Stimulated activated effector memory CD8-positive, alpha-beta T cell treated with anti-CD3 and anti-CD28 coated beads, Interleukin-12 subunit alpha, Interleukin-12 subunit beta, amount 100 ng/mL, for 72 hours (primary cell): ENCODE results near the gene MMS22L.

Experiments used
- ATAC-seq: fragments of 150-1000 bp; cut with Tn5 transposase; 2 replicates; pipeline ENCODE4 v1.10.0; 2021
- DNase-seq, 2 donors: peaks; one replicate each; pipeline ENCODE4 v3.0.0; 2021 to 2022; ENCODE audit warnings: low spot score in 2 of 2
- H3K27ac Mint-ChIP-seq: one replicate; pipeline ENCODE4 v1.8.0; 2022; ENCODE audit warnings: mild to moderate bottlenecking, mixed read lengths
- H3K36me3 Mint-ChIP-seq: one replicate; pipeline ENCODE4 v1.8.0; 2022; ENCODE audit warnings: mild to moderate bottlenecking, mixed read lengths
- H3K4me1 Mint-ChIP-seq: one replicate; pipeline ENCODE4 v1.8.0; 2022; ENCODE audit warnings: mixed read lengths
- H3K4me3 Mint-ChIP-seq: one replicate; pipeline ENCODE4 v1.8.0; 2022; ENCODE audit warnings: mild to moderate bottlenecking, mixed read lengths
- H3K9me3 Mint-ChIP-seq: one replicate; pipeline ENCODE4 v1.8.0; 2022; ENCODE audit warnings: mixed read lengths

MMS22L gene

DNA sequence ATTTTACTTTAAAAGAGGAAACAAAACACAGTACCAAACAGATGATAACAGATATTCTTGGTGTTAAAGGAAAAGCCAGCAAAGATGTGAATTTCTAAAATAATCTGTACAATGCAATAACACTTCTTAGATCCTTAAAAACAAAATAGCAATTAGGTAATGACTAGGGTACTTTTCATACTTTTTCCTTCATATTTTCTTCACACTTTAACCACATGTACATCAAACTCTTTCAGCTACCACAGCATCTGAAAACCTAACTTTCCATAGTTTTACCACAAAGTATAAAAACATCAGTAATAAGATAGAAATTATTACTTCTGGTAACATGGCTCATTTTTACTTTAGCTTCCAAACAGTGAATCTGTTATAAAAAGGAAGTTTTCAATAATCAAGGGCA is 141.3 kb downstream of the MMS22L start:
- H3K4me1 Mint-ChIP-seq: no peaks in the 10 kb centered on the region
- H3K4me3 Mint-ChIP-seq: no peak overlapping the region
- no peak for DNase-seq
- no peaks in the 10 kb centered on the region for H3K9me3 Mint-ChIP-seq
- no peak for ATAC-seq
- no peak overlapping the region for H3K27ac Mint-ChIP-seq
- H3K36me3 Mint-ChIP-seq: no peaks in the 10 kb centered on the region

DNA sequence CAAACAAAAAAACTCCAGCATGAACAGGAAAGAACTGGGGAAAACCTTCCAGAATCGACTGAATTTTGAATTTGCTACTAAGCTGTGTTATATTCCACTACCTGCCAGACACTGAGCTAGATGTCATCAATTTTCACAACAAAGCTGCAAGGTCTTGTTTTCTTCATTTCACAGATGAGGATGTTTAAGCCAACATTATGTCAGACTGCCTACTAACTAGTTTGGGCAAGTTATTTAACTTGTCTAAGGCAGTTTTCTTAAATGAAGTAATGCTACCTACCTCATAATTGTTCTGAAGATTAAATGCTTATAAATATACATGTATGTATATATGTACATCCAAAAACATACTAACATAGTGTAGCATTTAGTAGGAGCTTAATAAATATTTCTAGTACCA is 144.4 kb downstream of the MMS22L start:
- H3K4me1 Mint-ChIP-seq: no peaks in the 10 kb centered on the region
- no peak for ATAC-seq
- H3K27ac Mint-ChIP-seq: no peak overlapping the region

DNA sequence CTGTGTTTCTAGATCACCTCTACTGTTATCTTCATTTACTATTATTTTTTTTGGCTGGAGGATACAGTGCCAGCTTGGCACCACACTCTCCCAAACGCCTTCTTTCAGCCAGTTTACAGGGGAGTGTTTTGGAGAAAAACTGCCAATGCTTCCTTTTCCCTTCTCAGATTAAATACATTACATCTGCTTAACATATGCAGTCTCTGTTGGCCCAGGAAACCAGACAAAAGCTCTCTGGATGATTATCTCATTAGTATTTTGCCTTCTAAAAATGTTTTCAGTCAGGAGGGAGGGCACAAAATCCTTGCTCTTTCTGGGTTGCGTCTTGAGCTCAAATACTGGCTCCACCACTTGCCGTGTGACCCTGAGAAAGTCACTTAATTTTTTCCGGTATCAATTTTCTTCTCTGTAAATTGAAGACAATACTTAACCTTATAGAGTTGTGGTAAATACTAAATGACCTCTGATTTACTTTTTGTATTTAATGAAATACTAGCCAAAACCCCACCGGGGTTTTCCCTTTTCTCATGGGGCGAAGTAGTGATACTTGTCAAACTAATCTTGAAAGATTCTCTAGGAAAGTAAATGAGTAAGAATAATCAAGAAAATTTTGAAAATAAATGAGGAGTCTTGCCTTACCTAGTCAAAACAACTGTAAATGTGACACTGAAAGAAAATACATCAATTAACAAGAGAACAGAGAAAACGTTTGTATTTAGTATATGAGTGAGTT is 146.2 kb downstream of the MMS22L start:
- Mint-ChIP-seq H3K4me1 (no peaks in the 10 kb centered on the region), H3K27ac (no peak overlapping the region), H3K9me3 (no peaks in the 10 kb centered on the region), H3K36me3 (no peaks in the 10 kb centered on the region), H3K4me3 (no peak overlapping the region)
- no peak for DNase-seq
- ATAC-seq: no peak

More for the DNA sequence above, 144.4 kb downstream of the MMS22L start:
- Mint-ChIP-seq H3K36me3 (no peaks in the 10 kb centered on the region), H3K9me3 (no peaks in the 10 kb centered on the region), H3K4me3 (no peak overlapping the region)
- DNase-seq: no peak

DNA sequence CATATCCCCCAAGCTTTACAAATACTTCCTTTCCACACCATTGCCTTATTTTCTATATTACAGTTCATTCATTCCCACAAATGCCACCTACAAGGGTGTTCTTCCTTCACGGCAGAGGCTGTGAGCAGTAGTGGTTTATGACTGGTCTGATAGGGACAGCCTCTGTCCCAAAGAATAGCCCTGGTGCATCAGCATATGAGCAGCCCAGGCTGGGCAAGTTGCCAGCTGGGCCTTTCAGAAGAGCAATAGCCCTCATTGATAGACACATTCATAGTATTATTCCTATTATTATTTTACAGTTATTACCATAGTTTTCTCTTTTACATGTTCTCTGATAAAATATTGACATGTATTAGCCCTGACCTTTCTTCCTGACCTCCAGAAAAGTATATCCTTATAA is 149.9 kb downstream of the MMS22L start:
- ATAC-seq (no peak), DNase-seq (no peak)
- H3K27ac Mint-ChIP-seq: no peak overlapping the region

DNA sequence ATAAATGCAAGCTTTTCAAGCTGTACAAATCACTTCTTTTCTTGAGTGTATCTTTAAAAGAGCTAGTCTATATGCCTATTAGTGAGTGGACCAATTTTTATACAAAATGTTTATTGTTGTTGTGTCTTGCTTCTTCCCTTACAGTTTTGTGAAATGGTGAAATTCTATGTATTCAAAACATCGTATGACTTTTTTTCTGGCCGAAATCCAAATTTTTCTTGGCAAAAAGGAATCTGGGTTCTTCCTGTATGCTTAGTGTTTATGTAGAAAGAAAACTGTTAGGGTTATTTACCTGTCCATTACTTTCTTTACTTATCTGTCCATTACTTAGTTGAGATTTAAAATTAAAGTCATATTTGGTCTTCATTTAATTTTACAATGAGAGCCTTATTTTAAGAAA is 153.9 kb downstream of the MMS22L start:
- H3K4me3 Mint-ChIP-seq: no peak overlapping the region
- H3K27ac Mint-ChIP-seq: no peak overlapping the region
- ATAC-seq (no peak), DNase-seq (no peak)
- H3K9me3 Mint-ChIP-seq: no peaks in the 10 kb centered on the region
- H3K4me1 Mint-ChIP-seq: no peaks in the 10 kb centered on the region
- no peaks in the 10 kb centered on the region for H3K36me3 Mint-ChIP-seq

More for the DNA sequence above, 149.9 kb downstream of the MMS22L start:
- Mint-ChIP-seq H3K4me3 (no peak overlapping the region), H3K36me3 (no peaks in the 10 kb centered on the region), H3K9me3 (no peaks in the 10 kb centered on the region), H3K4me1 (no peaks in the 10 kb centered on the region)

DNA sequence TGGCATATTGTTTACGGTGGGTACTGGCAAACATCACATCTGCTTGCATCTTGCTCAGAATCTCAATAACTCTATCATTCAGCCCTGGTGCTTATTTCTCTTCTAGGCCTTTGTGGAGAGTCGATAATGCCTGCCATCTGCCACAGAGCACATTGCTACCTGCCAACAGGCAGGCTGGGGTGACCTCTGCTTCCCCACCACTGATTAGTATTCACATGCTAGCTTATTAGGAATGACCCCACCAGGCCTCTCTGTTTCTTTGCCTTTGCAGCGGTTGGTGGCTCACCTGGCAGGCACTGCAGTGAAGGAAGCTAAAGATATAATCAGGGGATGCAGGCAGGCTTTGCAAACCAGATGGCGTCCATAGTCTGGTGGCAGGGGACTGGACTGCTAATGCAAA is 154.5 kb downstream of the MMS22L start:
- H3K36me3 Mint-ChIP-seq: no peaks in the 10 kb centered on the region
- no peak overlapping the region for H3K27ac Mint-ChIP-seq
- H3K4me3 Mint-ChIP-seq: no peak overlapping the region
- ATAC-seq: no peak
- no peaks in the 10 kb centered on the region for H3K9me3 Mint-ChIP-seq
- no peak for DNase-seq
- no peaks in the 10 kb centered on the region for H3K4me1 Mint-ChIP-seq

DNA sequence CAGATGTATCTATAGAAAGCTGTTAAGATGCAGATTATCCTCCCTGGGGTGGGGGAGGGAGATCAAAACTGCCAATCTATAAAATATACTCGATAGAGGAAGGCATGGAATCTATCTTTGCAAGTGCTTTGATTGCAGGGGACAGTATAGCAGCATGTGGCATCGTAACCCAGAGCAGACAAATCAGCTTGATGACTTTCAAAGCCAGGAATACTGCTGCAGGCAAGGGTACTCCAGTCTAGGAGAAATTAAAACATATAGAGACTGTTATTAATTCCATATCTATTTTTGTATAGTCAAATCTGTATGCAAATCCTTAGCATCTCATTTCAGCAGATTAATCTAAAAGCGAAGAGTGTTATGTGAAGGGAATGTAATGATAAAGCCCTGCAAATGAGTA is 159.4 kb downstream of the MMS22L start:
- no peak overlapping the region for H3K4me3 Mint-ChIP-seq
- DNase-seq: no peak

DNA sequence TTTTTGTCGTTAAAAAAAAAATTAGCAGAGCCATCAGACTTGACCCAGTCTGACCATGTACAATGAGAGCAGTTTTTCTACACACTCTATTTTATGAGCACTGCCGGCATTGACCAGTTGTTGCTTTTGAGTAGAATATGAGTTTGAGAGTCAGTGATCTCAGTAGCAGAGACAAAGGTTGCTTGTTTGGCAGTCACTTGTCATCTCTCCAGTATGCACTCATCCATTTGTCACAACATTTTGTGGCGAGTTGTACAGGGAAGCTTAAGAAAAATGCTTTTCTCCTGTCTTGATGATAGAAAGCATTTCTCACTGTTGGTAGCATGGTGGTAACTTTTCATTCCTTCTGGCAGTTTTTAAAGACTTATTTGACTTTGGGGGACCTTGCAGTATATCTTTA is 159.9 kb downstream of the MMS22L start:
- no peak overlapping the region for H3K4me3 Mint-ChIP-seq
- no peaks in the 10 kb centered on the region for H3K4me1 Mint-ChIP-seq

More for the DNA sequence above, 159.4 kb downstream of the MMS22L start:
- Mint-ChIP-seq H3K36me3 (no peaks in the 10 kb centered on the region), H3K4me1 (no peaks in the 10 kb centered on the region), H3K27ac (no peak overlapping the region), H3K9me3 (no peaks in the 10 kb centered on the region)
- no peak for ATAC-seq

DNA sequence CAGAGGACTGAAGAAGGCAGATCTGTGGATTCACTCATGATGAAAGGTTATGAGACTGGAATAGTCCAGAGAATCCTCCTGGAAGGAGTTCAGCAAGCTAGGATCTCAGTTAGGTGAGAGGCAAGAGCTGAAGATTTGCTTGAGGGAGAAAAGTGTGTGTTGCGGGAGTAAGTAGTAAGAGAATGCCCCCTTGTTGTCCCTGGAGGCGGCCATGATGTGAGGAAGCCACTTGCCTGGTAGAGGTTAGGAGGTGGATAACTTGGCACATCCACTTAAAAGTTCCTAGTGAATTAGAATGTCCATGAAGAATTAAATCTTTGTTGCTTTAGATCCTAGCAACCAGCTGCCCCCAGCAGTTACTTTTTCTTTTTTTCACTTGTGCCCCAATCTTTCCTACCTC is 162.5 kb downstream of the MMS22L start:
- Mint-ChIP-seq H3K4me1 (no peaks in the 10 kb centered on the region), H3K4me3 (no peak overlapping the region), H3K36me3 (no peaks in the 10 kb centered on the region), H3K9me3 (no peaks in the 10 kb centered on the region), H3K27ac (no peak overlapping the region)
- DNase-seq (no peak), ATAC-seq (no peak)

More for the DNA sequence above, 159.9 kb downstream of the MMS22L start:
- H3K9me3 Mint-ChIP-seq: no peaks in the 10 kb centered on the region
- DNase-seq (no peak), ATAC-seq (no peak)
- H3K36me3 Mint-ChIP-seq: no peaks in the 10 kb centered on the region
- no peak overlapping the region for H3K27ac Mint-ChIP-seq

DNA sequence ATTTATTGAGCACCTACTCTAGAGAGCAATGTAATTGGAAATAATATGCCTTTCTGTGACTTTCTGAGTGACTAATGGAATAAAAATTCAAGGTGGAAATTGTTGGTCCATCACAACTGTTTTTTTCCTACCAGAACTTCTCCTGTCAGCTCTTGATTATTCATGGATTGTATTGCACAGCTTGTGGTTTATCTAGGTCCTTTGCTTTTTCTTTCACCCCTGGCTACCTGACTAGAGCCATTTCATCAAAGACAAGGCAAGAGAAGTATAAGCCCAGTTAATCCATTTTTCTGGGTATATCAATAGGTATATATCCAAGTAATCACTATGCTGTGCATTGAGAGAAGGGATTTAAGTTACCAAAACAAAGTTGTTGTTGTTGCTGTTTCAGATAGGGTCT is 168.4 kb downstream of the MMS22L start:
- H3K4me3 Mint-ChIP-seq: no peak overlapping the region
- no peaks in the 10 kb centered on the region for H3K36me3 Mint-ChIP-seq
- no peak overlapping the region for H3K27ac Mint-ChIP-seq
- H3K9me3 Mint-ChIP-seq: no peaks in the 10 kb centered on the region
- ATAC-seq (no peak), DNase-seq (no peak)
- H3K4me1 Mint-ChIP-seq: peaks cover 5% of the 10 kb centered on the region

DNA sequence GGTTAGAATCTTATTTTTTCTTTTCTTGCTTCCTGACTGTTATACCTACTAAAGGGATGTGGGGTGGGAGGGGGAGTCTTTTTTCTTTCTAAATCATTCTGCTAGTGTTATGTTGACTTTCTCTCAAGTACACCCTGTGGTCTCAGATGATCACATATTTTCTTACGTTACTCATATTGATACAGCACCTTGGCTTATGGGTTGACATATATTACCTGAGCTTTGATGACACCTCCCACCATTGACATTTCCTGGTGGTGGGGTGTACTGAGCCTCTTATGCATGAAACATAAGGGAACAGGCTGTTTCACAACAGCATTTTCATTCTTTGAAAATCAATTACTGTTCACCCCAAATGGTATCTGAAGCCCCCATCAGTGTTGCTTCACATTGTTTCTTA is 169.8 kb downstream of the MMS22L start:
- H3K36me3 Mint-ChIP-seq: no peaks in the 10 kb centered on the region
- ATAC-seq: peak; percentile 98
- H3K27ac Mint-ChIP-seq: no peak overlapping the region
- peaks cover 5% of the 10 kb centered on the region for H3K4me1 Mint-ChIP-seq
- H3K9me3 Mint-ChIP-seq: no peaks in the 10 kb centered on the region
- no peak for DNase-seq
- H3K4me3 Mint-ChIP-seq: no peak overlapping the region

DNA sequence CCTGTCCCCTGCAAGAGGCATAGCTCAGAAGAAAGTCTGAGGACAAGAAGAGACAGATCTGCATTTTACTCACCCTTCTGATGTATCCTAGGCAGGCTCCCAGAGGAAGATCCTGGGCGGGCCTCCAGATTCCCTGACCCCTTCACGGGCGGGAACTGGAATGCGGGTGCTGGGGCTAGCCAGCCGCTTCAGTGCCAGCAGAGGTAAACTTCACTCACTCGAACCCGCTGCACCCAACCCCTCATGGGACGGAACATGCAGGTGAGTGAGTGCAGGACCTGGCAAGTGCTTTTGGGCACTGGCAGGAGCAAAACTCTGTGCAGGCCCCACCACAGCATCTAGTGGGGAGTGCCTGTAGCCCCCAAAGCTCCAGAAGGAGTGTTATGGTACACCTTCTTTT is 171.8 kb downstream of the MMS22L start:
- Mint-ChIP-seq H3K9me3 (no peaks in the 10 kb centered on the region), H3K36me3 (no peaks in the 10 kb centered on the region), H3K27ac (no peak overlapping the region), H3K4me1 (peaks cover 5% of the 10 kb centered on the region), H3K4me3 (no peak overlapping the region)
- DNase-seq (no peak), ATAC-seq (no peak)

DNA sequence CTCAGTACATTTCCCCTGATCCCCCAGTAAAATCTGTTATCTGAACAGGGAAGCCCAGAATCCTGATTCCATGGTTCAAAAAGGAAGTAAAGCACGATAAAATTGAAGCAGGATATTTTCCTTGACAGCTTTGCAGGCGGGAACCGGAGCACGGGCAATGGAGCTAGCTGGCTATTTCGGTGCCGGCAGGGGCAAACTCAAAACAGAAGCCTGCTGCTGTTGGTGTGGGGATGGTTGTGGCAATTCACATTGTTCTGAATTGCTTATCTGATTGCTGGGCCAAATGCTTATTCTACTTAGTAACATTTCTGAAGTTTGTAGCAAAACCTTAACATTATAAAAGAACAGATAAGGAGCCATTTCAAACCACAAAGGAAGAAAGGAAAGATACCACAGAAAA is 172.4 kb downstream of the MMS22L start:
- ATAC-seq (no peak), DNase-seq (no peak)
- Mint-ChIP-seq H3K36me3 (no peaks in the 10 kb centered on the region), H3K27ac (no peak overlapping the region), H3K4me1 (peaks cover 5% of the 10 kb centered on the region), H3K9me3 (no peaks in the 10 kb centered on the region), H3K4me3 (no peak overlapping the region)

DNA sequence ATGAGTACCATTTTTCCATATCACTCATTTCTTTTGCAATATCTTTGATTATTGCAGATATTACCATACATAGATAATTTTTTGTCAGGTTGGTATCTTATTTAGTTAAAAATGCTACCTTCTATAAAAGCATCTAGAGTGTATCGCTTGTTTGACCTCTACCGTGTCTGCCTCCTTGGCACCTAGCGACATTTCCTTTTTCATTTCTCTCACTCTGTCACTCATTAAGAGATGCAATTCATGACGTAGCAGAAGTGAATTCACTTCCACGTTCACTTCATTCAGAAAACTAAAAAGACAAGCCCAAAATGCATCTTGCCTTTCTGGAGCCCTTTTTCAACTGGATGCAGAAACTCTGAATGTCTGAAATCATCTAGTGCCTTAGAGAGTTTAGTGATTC is 172.9 kb downstream of the MMS22L start:
- Mint-ChIP-seq H3K36me3 (no peaks in the 10 kb centered on the region), H3K4me3 (no peak overlapping the region)

DNA sequence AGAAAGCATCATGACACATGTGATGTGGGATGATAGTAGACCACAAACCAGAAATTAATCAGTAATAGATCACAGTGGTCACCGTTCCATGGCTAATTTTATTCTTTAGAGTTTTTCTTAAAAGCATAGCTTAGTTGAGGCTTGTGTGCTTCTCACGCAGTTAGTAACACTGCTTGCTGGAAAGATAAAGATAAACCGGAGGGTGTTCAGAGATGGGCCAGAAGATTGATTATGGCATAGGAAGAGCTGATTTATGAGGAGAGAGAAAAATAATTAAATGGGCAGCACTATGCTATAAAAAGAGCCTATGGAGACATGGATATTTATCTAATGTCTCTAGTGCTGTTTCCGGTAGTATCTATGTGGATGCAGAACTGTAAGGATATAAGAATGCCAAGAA is 173.6 kb downstream of the MMS22L start:
- DNase-seq (no peak), ATAC-seq (no peak)
- Mint-ChIP-seq H3K4me1 (peaks cover 5% of the 10 kb centered on the region), H3K36me3 (no peaks in the 10 kb centered on the region), H3K4me3 (no peak overlapping the region), H3K9me3 (no peaks in the 10 kb centered on the region), H3K27ac (no peak overlapping the region)

More for the DNA sequence above, 172.9 kb downstream of the MMS22L start:
- H3K4me1 Mint-ChIP-seq: peaks cover 5% of the 10 kb centered on the region
- no peak for ATAC-seq
- DNase-seq: no peak
- H3K27ac Mint-ChIP-seq: no peak overlapping the region
- no peaks in the 10 kb centered on the region for H3K9me3 Mint-ChIP-seq

DNA sequence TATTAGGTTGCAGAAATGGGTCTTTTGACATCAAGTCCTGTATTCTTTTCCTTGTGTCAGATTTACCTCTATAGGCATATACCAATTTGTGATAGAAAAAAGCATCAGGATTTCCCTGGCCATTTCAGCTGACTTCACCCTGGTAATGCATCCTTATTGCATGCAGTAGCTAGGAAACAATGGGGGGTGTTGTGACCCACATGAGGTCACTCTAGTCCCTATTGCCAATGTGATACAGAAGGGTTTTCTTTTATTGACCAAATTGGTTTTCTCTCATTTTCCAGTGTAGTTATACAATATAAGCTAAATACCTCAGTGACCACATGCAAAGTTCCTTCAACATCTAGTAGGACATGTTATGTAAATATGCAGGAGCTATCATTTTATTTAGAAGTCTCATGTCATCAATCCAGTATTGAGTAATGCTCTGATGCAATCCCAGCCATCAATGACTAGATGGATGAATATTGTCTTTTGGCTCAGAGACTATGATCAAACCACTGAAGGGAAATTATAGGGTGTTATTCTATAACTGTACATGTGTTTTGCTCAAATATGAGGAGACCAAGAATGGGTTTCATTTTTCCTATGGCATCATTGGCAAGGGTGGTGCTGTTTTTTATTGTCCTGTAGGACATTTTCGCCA is 180.7 kb downstream of the MMS22L start:
- Mint-ChIP-seq H3K4me3 (no peak overlapping the region), H3K4me1 (no peaks in the 10 kb centered on the region), H3K27ac (no peak overlapping the region), H3K36me3 (no peaks in the 10 kb centered on the region), H3K9me3 (no peaks in the 10 kb centered on the region)
- ATAC-seq (no peak), DNase-seq (no peak)
